ENCODE data around the gene PPP1R36.

PPP1R36 gene

GRCh38 chr14:64598404-64598803 is 48.6 kb downstream of the PPP1R36 start:
- H3K9me3 ChIP-seq (ENCODE audit: control insufficient read depth, low read length), result no peaks in the 10 kb centered on the region
- no peak overlapping the region for H3K9ac ChIP-seq
- no peaks in the 10 kb centered on the region for H3K27me3 ChIP-seq (ENCODE audit: control insufficient read depth, insufficient read depth, low read length)

GRCh38 chr14:64601571-64601970 is 51.8 kb downstream of the PPP1R36 start:
- Histone ChIP-seq H3K27me3 (ENCODE audit: control insufficient read depth, insufficient read depth, low read length) (no peaks in the 10 kb centered on the region), H3K4me3 (ENCODE audit: low read depth, low read length) (no peak overlapping the region), H3K4me2 (ENCODE audit: low read length) (no peak overlapping the region), H3K9ac (no peak overlapping the region), H3K79me2 (no peaks in the 10 kb centered on the region), H2AFZ (no peak overlapping the region), H3K9me3 (ENCODE audit: control insufficient read depth, low read length) (no peaks in the 10 kb centered on the region), H3K36me3 (ENCODE audit: control insufficient read depth, insufficient read depth, low read length) (no peaks in the 10 kb centered on the region), H3K27ac (no peak overlapping the region), H3K4me1 (no peaks in the 10 kb centered on the region)
- no peak for TF ChIP-seq CTCF (IDR thresholded peaks at IDR 0.05)

More at GRCh38 chr14:64598404-64598803, 48.6 kb downstream of the PPP1R36 start:
- Histone ChIP-seq H3K4me1 (no peaks in the 10 kb centered on the region), H3K36me3 (ENCODE audit: control insufficient read depth, insufficient read depth, low read length) (no peaks in the 10 kb centered on the region), H2AFZ (no peak overlapping the region), H3K4me2 (ENCODE audit: low read length) (no peak overlapping the region), H3K4me3 (ENCODE audit: low read depth, low read length) (no peak overlapping the region), H3K27ac (no peak overlapping the region), H3K79me2 (no peaks in the 10 kb centered on the region)
- no peak for TF ChIP-seq CTCF (IDR thresholded peaks at IDR 0.05)

- Histone ChIP-seq H3K4me2 (ENCODE audit: low read length) (no peak overlapping the region), H2AFZ (no peak overlapping the region), H3K4me1 (no peaks in the 10 kb centered on the region), H3K79me2 (no peaks in the 10 kb centered on the region), H3K27ac (no peak overlapping the region), H3K9ac (no peak overlapping the region), H3K9me3 (ENCODE audit: control insufficient read depth, low read length) (no peaks in the 10 kb centered on the region), H3K4me3 (ENCODE audit: low read depth, low read length) (no peak overlapping the region), H3K36me3 (ENCODE audit: control insufficient read depth, insufficient read depth, low read length) (no peaks in the 10 kb centered on the region), H3K27me3 (ENCODE audit: control insufficient read depth, insufficient read depth, low read length) (no peaks in the 10 kb centered on the region)
- TF ChIP-seq CTCF (IDR thresholded peaks at IDR 0.05), result no peak
Observed at GRCh38 chr14:64602826-64603225, 53.1 kb downstream of the PPP1R36 start.

GRCh38 chr14:64604001-64604400 is 54.2 kb downstream of the PPP1R36 start:
- Histone ChIP-seq H3K4me3 (ENCODE audit: low read depth, low read length) (no peak overlapping the region), H2AFZ (no peak overlapping the region), H3K9ac (no peak overlapping the region), H3K9me3 (ENCODE audit: control insufficient read depth, low read length) (no peaks in the 10 kb centered on the region), H3K36me3 (ENCODE audit: control insufficient read depth, insufficient read depth, low read length) (no peaks in the 10 kb centered on the region), H3K79me2 (no peaks in the 10 kb centered on the region), H3K4me2 (ENCODE audit: low read length) (no peak overlapping the region), H3K4me1 (no peaks in the 10 kb centered on the region), H3K27ac (no peak overlapping the region), H3K27me3 (ENCODE audit: control insufficient read depth, insufficient read depth, low read length) (no peaks in the 10 kb centered on the region)
- TF ChIP-seq CTCF (IDR thresholded peaks at IDR 0.05), result no peak

- no peak overlapping the region for H3K4me2 ChIP-seq (ENCODE audit: low read length)
- no peak overlapping the region for H2AFZ ChIP-seq
- no peaks in the 10 kb centered on the region for H3K36me3 ChIP-seq (ENCODE audit: control insufficient read depth, insufficient read depth, low read length)
- TF ChIP-seq CTCF (IDR thresholded peaks at IDR 0.05), result no peak
- H3K9me3 ChIP-seq (ENCODE audit: control insufficient read depth, low read length), result no peaks in the 10 kb centered on the region
- H3K9ac ChIP-seq, result no peak overlapping the region
- H3K4me3 ChIP-seq (ENCODE audit: low read depth, low read length), result no peak overlapping the region
- no peaks in the 10 kb centered on the region for H3K27me3 ChIP-seq (ENCODE audit: control insufficient read depth, insufficient read depth, low read length)
- no peaks in the 10 kb centered on the region for H3K4me1 ChIP-seq
- H3K27ac ChIP-seq, result no peak overlapping the region
- no peaks in the 10 kb centered on the region for H3K79me2 ChIP-seq
Observed at GRCh38 chr14:64604881-64605280, 55.1 kb downstream of the PPP1R36 start.

Measured in parathyroid adenoma (tissue), 2 donors.